NCI-H1048 (cell line): Measurements from ENCODE around the gene KRTAP12-1.

ENCODE experiments used
- DNase-seq: peaks from one replicate; lab custom pipeline; 2025; lab: John Stamatoyannopoulos, UW

Gene KRTAP12-1

GRCh38 chr21:44681861-44682579 is at the start of gene KRTAP12-1:
Gene KRTAP12-1, minus strand, starts transcription at chr21:44682163. Its CDS starts 40 bp downstream, at chr21:44682123.
- no peak for DNase-seq

GRCh38 chr21:44730951-44731579 is 49.1 kb upstream of the KRTAP12-1 start:
- DNase-seq: no peak

GRCh38 chr21:44730028-44730395 is 48.0 kb upstream of the KRTAP12-1 start:
- no peak for DNase-seq

- DNase-seq: no peak
These were observed 47.5 kb upstream of the KRTAP12-1 start for GRCh38 chr21:44729336-44730027.

- DNase-seq: no peak
These were observed 46.8 kb upstream of the KRTAP12-1 start for GRCh38 chr21:44728716-44729115.

GRCh38 chr21:44727757-44728156 is 45.8 kb upstream of the KRTAP12-1 start:
- DNase-seq: no peak

GRCh38 chr21:44727321-44727720 is 45.4 kb upstream of the KRTAP12-1 start:
- no peak for DNase-seq

- no peak for DNase-seq
These were observed 44.9 kb upstream of the KRTAP12-1 start for GRCh38 chr21:44726826-44727225.

GRCh38 chr21:44724926-44725325 is 43.0 kb upstream of the KRTAP12-1 start:
- DNase-seq: no peak

GRCh38 chr21:44724196-44724595 is 42.2 kb upstream of the KRTAP12-1 start:
- DNase-seq: no peak

- DNase-seq: no peak
These were observed 41.5 kb upstream of the KRTAP12-1 start for GRCh38 chr21:44723177-44724131.

- DNase-seq: no peak
These were observed 40.8 kb upstream of the KRTAP12-1 start for GRCh38 chr21:44722731-44723130.

- no peak for DNase-seq
These were observed 38.2 kb upstream of the KRTAP12-1 start for GRCh38 chr21:44720170-44720569.

GRCh38 chr21:44718571-44718970 is 36.6 kb upstream of the KRTAP12-1 start:
- no peak for DNase-seq

- no peak for DNase-seq
These were observed 36.1 kb upstream of the KRTAP12-1 start for GRCh38 chr21:44718093-44718492.

GRCh38 chr21:44716984-44717383 is 35.0 kb upstream of the KRTAP12-1 start:
- no peak for DNase-seq

- DNase-seq: no peak
These were observed 32.9 kb upstream of the KRTAP12-1 start for GRCh38 chr21:44714905-44715304.

GRCh38 chr21:44713846-44714245 is 31.9 kb upstream of the KRTAP12-1 start:
- DNase-seq: no peak

- no peak for DNase-seq
These were observed 31.2 kb upstream of the KRTAP12-1 start for GRCh38 chr21:44713130-44713529.

- no peak for DNase-seq
These were observed 30.5 kb upstream of the KRTAP12-1 start for GRCh38 chr21:44712203-44713028.
